AG04449 (cell line): ENCODE measurements around the gene TAF4B.
"Not testable (repeated sequence)": the region's sequence is repeated elsewhere in the genome, so short reads cannot be mapped to it uniquely, and the experiment has no call there.

Experiments used
- CTCF ChIA-PET: fragments of 350-600 bp; formaldehyde crosslinking; extraction: SDS; loops from one replicate; lab custom pipeline; 2021; ENCODE audit warnings: antibody characterized with exemption; lab: Yijun Ruan, JAX
- POLR2A ChIA-PET: fragments of 400-600, 350-600 bp; formaldehyde crosslinking; extraction: SDS; loops from one replicate; lab custom pipeline; 2020; ENCODE audit warnings: antibody characterized with exemption, inconsistent platforms; lab: Yijun Ruan, JAX
- DNase-seq: peaks from one replicate; pipeline ENCODE4 v3.0.0-alpha.2; 2010; ENCODE audit warnings: low read depth, low spot score
- H3K4me3 ChIP-seq: 2 replicates; pipeline ENCODE4 v1.5.1; 2011; ENCODE audit warnings: low read depth, mild to moderate bottlenecking, control low read depth, low read length
- TF ChIP-seq, protein P1 (sequence below): IDR thresholded peaks from one replicate; pipeline ENCODE4 v1.5.1; 2011; ENCODE audit warnings: mild to moderate bottlenecking, moderate library complexity, low read length, control low read depth, inconsistent platforms; ENCODE audit not compliant: insufficient read depth; ENCODE audit errors: missing control alignments

TAF4B gene

DNA sequence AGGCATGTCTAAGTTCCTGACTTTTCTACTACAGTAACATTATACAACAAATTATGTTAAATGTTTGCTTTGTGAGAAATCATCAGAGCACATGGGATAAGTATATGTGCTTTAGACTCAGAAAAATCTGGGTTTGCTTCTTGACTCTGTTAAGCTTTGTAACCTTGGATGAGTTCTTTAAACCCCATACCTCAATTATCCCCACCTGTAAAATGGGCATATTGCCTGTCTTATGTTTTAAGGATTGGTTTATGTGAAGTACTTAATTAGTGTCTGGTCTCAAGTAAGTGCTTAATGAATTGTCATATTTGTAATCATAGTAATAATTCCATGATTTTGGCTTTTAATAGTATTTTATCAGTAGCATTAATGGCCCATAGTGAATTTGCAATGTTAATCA, 135.8 kb downstream of the TAF4B start:
- no peak overlapping the region for H3K4me3 ChIP-seq
- CTCF ChIA-PET, result no interaction called here
- DNase-seq, result no peak
- POLR2A ChIA-PET, result no interaction called here
- TF ChIP-seq, protein P1, sequence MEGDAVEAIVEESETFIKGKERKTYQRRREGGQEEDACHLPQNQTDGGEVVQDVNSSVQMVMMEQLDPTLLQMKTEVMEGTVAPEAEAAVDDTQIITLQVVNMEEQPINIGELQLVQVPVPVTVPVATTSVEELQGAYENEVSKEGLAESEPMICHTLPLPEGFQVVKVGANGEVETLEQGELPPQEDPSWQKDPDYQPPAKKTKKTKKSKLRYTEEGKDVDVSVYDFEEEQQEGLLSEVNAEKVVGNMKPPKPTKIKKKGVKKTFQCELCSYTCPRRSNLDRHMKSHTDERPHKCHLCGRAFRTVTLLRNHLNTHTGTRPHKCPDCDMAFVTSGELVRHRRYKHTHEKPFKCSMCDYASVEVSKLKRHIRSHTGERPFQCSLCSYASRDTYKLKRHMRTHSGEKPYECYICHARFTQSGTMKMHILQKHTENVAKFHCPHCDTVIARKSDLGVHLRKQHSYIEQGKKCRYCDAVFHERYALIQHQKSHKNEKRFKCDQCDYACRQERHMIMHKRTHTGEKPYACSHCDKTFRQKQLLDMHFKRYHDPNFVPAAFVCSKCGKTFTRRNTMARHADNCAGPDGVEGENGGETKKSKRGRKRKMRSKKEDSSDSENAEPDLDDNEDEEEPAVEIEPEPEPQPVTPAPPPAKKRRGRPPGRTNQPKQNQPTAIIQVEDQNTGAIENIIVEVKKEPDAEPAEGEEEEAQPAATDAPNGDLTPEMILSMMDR, result no peak

DNA sequence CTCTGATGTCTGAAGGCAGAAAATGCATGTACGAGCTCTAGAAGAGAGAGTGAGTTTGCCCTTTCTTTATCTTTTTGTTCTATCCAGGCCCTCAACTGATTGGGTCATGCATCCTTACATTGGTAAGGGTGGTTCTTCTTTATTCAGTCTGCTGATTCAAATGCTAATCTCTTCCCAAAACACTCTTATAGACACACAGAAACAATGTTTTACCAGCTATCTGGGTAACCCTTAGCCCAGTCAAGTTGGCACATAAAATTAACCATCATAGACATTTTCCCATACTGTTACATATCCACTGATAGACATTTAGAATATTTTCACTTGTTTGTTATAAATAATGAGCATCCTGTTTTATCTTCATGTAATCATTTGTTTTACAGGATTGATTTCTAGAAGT, 141.2 kb downstream of the TAF4B start:
- ChIA-PET CTCF (no interaction called here), POLR2A (no interaction called here)
- DNase-seq, result no peak

DNA sequence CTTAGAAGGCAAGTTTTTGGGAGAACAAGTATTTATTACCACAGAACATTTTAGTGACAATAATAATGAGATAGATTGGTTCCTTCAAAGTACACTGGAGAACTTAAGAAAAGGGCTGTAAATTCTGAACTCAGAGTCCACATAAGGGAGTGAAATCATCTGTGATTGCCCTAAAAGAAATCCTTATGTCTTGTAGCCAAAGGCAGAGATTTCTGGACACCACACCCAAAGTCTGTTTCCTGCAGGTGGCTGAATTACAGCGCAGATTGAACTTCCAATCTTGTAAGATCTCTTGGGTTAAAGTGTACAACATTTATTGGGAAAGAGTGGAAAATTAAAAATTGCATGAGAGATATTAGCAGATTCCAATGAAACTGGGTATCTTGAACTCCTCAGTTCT, 143.8 kb downstream of the TAF4B start:
- ChIA-PET CTCF (no interaction called here), POLR2A (no interaction called here)
- TF ChIP-seq, protein P1, result no peak
- no peak overlapping the region for H3K4me3 ChIP-seq
- no peak for DNase-seq

More for the DNA sequence above, 141.2 kb downstream of the TAF4B start:
- no peak overlapping the region for H3K4me3 ChIP-seq
- TF ChIP-seq, protein P1, result no peak

DNA sequence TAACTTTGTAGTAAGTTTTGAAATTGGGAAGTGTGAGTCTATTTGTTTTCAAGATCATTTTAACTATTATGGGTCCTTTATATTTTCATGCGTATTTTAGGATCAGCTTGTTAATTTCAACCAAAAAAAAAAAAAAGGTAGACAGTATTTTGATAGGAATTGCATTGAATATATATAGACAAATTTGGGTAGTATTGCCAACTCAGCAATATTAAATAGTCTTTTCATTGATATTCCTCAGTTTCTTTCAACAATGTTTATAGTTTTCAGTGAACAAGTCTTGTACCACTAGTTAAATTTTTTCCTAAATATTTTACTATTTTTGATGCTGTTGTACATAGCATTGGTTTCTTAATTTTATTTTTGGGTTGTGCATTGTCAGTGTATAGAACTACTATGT, 149.9 kb downstream of the TAF4B start:
- CTCF ChIA-PET, result no interaction called here
- TF ChIP-seq, protein P1, result no peak

DNA sequence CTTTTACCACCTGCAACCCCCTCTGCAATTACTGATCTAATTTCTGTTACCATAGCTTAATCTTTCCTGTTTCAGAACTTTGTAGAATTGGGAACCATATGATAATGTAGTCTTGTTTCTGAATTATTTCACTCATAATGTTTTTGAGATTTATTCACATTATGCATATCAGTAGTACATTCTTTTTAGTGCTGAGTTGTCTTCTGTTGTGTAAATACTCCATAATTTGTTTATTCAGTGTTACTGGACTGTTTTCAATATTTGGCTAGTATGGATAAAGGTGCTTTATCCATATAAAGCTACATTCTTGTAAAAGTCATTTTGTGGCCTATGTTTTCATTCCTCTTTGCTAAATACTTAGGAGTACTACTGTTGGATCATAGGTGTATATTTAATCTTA, 152.5 kb downstream of the TAF4B start:
- POLR2A ChIA-PET, result no interaction called here
- TF ChIP-seq, protein P1, result no peak
- H3K4me3 ChIP-seq, result no peak overlapping the region
- CTCF ChIA-PET, result interaction anchor here (1.0 to 1.8 kb wide), 3 partner anchors 7 to 271 kb away, joined by 3 to 5 read pairs (median 3); no protein-coding TSS in a partner anchor
- no peak for DNase-seq

More for the DNA sequence above, 149.9 kb downstream of the TAF4B start:
- H3K4me3 ChIP-seq, result no peak overlapping the region
- DNase-seq, result no peak
- POLR2A ChIA-PET, result no interaction called here

DNA sequence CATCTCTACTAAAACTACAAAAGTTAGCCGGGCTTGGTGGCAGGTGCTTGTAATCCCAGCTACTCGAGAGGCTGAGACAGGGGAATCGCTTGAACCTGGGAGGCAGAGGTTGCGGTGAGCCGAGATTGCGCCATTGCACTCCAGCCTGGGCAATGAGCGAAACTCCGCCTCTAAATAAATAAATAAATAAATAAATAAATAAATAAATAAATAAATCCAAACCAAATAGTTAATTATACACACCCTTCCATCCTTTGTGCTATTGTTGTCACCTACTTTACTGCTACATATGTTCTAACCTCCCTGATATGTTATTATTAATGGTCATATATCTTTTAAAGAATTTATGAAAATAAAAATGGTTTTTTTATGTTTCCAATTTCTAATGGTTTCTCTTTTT, 155.3 kb downstream of the TAF4B start:
- POLR2A ChIA-PET, DNase-seq, H3K4me3 ChIP-seq: not testable (repeated sequence)
- CTCF ChIA-PET, result interaction anchor here (0.8 to 3.9 kb wide), 8 partner anchors 7 to 275 kb away, joined by 3 to 40 read pairs (median 8); no protein-coding TSS in a partner anchor
